Heart right ventricle (tissue), 16 donors: Measurements from ENCODE around the gene TRABD2B. TPM values are rescaled to one million over a fixed set of nuclear protein-coding genes. Genes with fewer than 3 reads are reported as not detected.

Experiments
- ATAC-seq, 8 donors: fragments of 200-7000 bp; cut with Tn5 transposase; one replicate each; pipeline ENCODE4 v1.9.1; 2020; ENCODE audit warnings: mild to moderate bottlenecking in 8 of 8, moderate library complexity in 8 of 8, moderate number of reproducible peaks in 1 of 8
- DNase-seq, 2 donors: peaks; one replicate each; pipeline ENCODE4 v3.0.0-alpha.2; 2020
- H3K27ac ChIP-seq, 10 donors: fragments of 200-600 bp; sonication (generic) in 2 of 10; one replicate each; pipeline versions ENCODE4 v1.5.0 to v1.8.0; 2020 to 2022; ENCODE audit warnings: mild to moderate bottlenecking in 3 of 10
- H3K27me3 ChIP-seq, 7 donors: fragments of 200-600 bp; one replicate each; pipeline ENCODE4 v1.8.0; 2021 to 2022; ENCODE audit warnings: mild to moderate bottlenecking in 2 of 7
- H3K36me3 ChIP-seq, 9 donors: fragments of 200-600 bp; sonication (generic) in 1 of 9; one replicate each; pipeline versions ENCODE4 v1.5.0 to v1.8.0; 2020 to 2022; ENCODE audit warnings: mild to moderate bottlenecking in 2 of 9
- H3K4me1 ChIP-seq, 9 donors: fragments of 200-600 bp; sonication (generic) in 1 of 9; one replicate each; pipeline versions ENCODE4 v1.5.0 to v1.8.0; 2020 to 2022; ENCODE audit warnings: mild to moderate bottlenecking in 4 of 9
- H3K4me3 ChIP-seq, 10 donors: fragments of 200-600 bp; sonication (generic) in 2 of 10; one replicate each; pipeline versions ENCODE4 v1.5.0 to v1.8.0; 2020 to 2022; ENCODE audit warnings: mild to moderate bottlenecking in 7 of 10, moderate library complexity in 2 of 10
- H3K9me3 ChIP-seq, 11 donors: fragments of 200-600 bp in 10 of 11; sonication (generic) in 2 of 11; one replicate each; pipeline versions ENCODE4 v1.5.0 to v1.8.0; 2013 to 2022; ENCODE audit warnings: mild to moderate bottlenecking in 2 of 11, control low read depth in 1 of 11, moderate library complexity in 1 of 11
- WGBS, 2 donors: extraction: QIAGEN DNeasy Blood & Tissue Kit; methylation state at CpG; one replicate each; pipeline ENCODE4 v1.1.7; 2013; ENCODE audit warnings: inconsistent platforms in 1 of 2; 5-methylcytosine and 5-hydroxymethylcytosine counted together
- intact Hi-C, 10 donors: fragments of 100-400 bp; cut with DNase I; formaldehyde crosslinking; loops; one replicate each; pipeline versions ENCODE4 v1.11.1 to v1.14.2; 2022
- polyA plus RNA-seq, 2 donors: library from polyadenylated mRNA; stranded (reverse); fragments of 200-250 nt; gene quantifications; one replicate each; pipeline ENCODE4 v1.2.3, GENCODE V29; 2013
- total RNA-seq, 10 donors: library from RNA; stranded (reverse); fragmentation: NEBNext Ultra II Directional in 3 of 10; extraction: Animal tissue kit (Norgen Biotek cat#: 25700) in 3 of 10; gene quantifications; one replicate each; pipeline versions ENCODE4 v1.2.1 to v1.2.4, GENCODE V29; 2021 to 2023
- TF ChIP-seq, protein P1 (sequence below), 9 donors: fragments of 200-600 bp; sonication (generic) in 2 of 9; IDR thresholded peaks; one replicate each; pipeline versions ENCODE4 v1.5.0 to v1.8.0; 2021 to 2022; ENCODE audit warnings: antibody characterized with exemption in 9 of 9, mild to moderate bottlenecking in 5 of 9, moderate library complexity in 1 of 9
- donor health status: Arrhythmogenic right ventricular cardiomyopathy.
- donor health status: ischemic (EF 13 %, LVEDD 7.1; RV severe dilation, severe dysfunction).
- donor health status: healthy with polysubstance abuse.
- donor health status: DM: no; HTN: yes; CAD: no.
- donor health status: DM: no; HTN: no; CAD: no.
- donor health status: ischemic (EF 25% LVEDD 6.9; RV normal size, moderate dysfunction).
- donor health status: ischemic (EF 25% LVEDD 5.7; RV mildly dilated, moderate dysfunction).
- donor health status: healthy.
- donor health status: DM: yes; HTN: yes; CAD: no.
- donor health status: Ischemic cardiomyopathy.
- donor health status: ischemic (EF 35%, LVEDD 5.7; RV mildly dilated, moderate dysfunction).
- donor health status: nonischemic (EF 11% LVEDD 7.7; RV severe dilation, severe dysfunction).
- donor health status: DM: yes; HTN: yes; CAD: no.
- donor health status: PGD.
- donor health status: ischemic (EF 29% LVEDD 5.4; RV normal size, mild dysfunction).
- donor health status: nonischemic (EF 23%, LVEDD 6.1; RV moderate dilation, normal function).

Gene TRABD2B
- total and polyA plus RNA-seq, 12 donors = 0.21 to 1.1 (median 0.53) TPM

DNA sequence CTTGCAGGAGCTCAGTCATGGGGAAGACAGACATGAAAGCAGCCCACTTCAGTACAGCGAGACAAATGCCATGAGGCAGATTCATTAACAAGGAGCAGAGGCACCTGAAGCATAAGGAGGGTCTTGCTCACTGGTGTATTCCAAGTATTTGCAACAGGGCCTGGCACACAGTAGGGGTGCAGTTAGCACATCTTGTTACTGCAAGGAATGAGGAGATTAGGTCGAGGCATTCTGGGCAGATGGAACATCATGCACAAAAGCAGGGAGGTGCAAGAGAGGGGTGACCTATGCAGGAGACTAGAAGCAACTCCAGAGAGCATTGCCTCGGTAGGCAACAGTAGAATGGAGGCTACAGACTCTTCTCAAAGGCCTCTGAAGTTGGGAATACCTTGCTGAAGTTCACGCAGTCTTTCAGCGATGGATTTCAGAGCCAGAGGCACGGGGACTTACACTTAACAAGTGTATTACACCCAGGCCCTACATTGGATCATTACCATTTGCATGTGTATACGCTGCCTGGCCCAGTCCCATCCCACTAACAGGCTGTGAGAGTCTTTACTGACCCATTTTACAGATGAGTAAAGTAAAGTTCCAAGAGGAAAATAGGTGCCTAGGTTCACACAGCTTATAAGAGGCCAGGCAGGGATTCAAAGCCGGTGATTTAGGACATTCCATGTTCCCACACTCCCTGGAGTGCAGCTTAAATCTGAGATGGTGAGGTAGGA, 82.1 kb downstream of the TRABD2B start:
- 91 to 94% methylated on average over 8 of the region's 8 CpGs for WGBS, 2 donors

DNA sequence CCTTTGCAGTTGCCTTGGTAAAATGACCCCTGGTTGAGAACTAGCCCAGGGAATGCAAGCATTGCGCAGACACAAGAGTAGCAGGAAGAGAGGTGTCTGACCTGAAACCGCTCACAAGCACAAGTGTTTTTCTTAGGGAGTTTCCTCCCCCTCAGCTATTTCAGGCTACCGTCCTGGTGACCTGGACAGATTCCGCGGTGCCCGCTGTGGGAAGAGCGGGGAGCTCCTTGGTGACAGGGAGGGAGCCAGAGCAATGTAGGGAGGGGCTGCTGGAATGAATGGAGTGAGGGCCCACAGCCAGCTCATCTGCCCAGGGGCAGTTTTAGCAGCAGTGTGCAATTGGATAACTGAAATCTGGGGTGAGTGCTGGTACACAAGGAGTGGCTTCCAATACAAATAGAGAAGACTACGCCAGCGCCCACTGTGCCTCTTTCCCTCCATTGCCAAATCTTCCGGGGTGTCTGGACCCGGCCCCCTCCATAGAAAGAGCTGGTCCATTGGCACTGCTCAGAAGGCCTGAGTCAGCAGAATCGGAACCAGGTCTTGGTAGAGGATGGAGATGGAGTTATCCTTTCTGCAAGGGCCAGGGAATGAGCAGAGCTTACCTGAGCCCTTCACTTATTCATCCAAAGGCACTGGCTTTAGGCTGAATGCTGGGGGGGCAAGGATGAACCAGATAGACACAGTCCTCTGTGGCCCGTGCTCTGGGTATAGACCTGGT, 82.8 kb downstream of the TRABD2B start:
- H3K27ac ChIP-seq = no peak overlapping the region
- H3K27me3 ChIP-seq = peaks cover 0 to 15% (median 5%) of the 10 kb centered on the region in 7 donors
- peaks cover 0 to 17% (median 4%) of the 10 kb centered on the region in 9 donors for H3K4me1 ChIP-seq
- no peak for DNase-seq
- H3K36me3 ChIP-seq = no peaks in the 10 kb centered on the region
- intact Hi-C loops = no loop called here
- TF ChIP-seq, protein P1, sequence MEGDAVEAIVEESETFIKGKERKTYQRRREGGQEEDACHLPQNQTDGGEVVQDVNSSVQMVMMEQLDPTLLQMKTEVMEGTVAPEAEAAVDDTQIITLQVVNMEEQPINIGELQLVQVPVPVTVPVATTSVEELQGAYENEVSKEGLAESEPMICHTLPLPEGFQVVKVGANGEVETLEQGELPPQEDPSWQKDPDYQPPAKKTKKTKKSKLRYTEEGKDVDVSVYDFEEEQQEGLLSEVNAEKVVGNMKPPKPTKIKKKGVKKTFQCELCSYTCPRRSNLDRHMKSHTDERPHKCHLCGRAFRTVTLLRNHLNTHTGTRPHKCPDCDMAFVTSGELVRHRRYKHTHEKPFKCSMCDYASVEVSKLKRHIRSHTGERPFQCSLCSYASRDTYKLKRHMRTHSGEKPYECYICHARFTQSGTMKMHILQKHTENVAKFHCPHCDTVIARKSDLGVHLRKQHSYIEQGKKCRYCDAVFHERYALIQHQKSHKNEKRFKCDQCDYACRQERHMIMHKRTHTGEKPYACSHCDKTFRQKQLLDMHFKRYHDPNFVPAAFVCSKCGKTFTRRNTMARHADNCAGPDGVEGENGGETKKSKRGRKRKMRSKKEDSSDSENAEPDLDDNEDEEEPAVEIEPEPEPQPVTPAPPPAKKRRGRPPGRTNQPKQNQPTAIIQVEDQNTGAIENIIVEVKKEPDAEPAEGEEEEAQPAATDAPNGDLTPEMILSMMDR (IDR thresholded peaks at IDR 0.05) = no peak
- H3K9me3 ChIP-seq = no peaks in the 10 kb centered on the region
- no peak for ATAC-seq
- WGBS, 2 donors = 82 to 86% methylated on average over 13 of the region's 13 CpGs
- no peak overlapping the region for H3K4me3 ChIP-seq

More for the DNA sequence above, 82.1 kb downstream of the TRABD2B start:
- H3K36me3 ChIP-seq = no peaks in the 10 kb centered on the region
- intact Hi-C loops = no loop called here
- no peak overlapping the region for H3K27ac ChIP-seq
- no peaks in the 10 kb centered on the region for H3K9me3 ChIP-seq
- TF ChIP-seq, protein P1 (IDR thresholded peaks at IDR 0.05) = no peak
- ATAC-seq (no peak), DNase-seq (no peak)
- H3K4me1 ChIP-seq = peaks cover 0 to 19% (median 4%) of the 10 kb centered on the region in 9 donors
- H3K4me3 ChIP-seq = no peak overlapping the region
- H3K27me3 ChIP-seq = peaks cover 0 to 15% (median 3%) of the 10 kb centered on the region in 7 donors

DNA sequence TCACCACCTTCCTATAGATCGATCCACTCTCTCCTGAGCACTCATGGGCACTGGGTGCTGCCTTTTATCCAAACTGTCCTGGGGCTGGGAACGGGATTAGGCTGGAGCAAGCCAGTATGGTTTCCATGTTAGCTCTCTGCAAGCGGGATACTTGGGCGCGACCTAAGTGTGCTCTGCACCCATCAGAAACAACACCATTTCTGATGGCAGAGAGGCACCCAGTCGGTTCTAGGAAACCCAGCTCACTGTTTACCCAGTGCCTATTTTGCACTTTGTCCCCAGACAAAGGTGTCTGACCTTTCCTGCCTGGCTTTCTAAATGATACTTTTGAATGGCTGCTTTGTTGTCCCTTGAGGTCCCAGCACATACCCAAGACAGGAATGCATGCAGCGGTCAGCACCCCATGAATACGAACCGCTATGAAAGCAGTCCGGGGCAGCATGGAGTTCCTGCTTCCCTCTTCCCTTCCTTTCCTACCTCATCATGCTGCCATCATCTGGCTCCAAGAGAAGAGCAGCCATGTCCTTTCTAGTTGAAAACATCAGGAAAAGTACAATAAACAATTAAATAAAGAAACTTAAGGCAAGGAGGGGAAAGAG, 83.9 kb downstream of the TRABD2B start:
- intact Hi-C loops = no loop called here
- TF ChIP-seq, protein P1 (IDR thresholded peaks at IDR 0.05) = no peak
- Histone ChIP-seq H3K27me3 (peaks cover 0 to 15% (median 5%) of the 10 kb centered on the region in 7 donors), H3K27ac (no peak overlapping the region), H3K4me1 (peaks cover 0 to 8% (median 2%) of the 10 kb centered on the region in 9 donors), H3K36me3 (no peaks in the 10 kb centered on the region), H3K4me3 (no peak overlapping the region), H3K9me3 (no peaks in the 10 kb centered on the region)
- DNase-seq (no peak), ATAC-seq (no peak)
- 93 to 95% methylated on average over 10 of the region's 10 CpGs for WGBS, 2 donors

DNA sequence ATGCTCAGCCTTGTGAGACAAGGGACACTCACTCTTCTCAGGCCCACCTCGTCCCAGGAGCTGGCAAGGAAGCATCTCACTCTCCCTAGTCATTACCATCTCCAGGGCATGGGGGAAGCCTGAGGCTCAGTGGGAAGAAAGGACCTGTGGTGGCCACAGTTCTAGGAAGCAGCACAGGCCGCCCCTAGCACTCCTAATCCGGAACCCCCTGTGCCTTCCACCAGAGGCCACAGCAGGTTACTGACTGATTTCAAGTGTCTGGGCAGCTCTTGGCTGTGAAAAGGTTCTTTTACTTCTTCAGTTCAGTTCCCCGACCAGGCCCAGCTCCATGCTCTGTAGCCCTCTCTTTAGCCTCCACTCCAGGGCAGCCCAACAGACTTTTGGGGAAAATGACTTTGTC, 84.4 kb downstream of the TRABD2B start:
- Histone ChIP-seq H3K27me3 (peaks cover 0 to 15% (median 5%) of the 10 kb centered on the region in 7 donors), H3K9me3 (no peaks in the 10 kb centered on the region), H3K4me1 (peaks cover 0 to 3% (median 0%) of the 10 kb centered on the region in 9 donors), H3K4me3 (no peak overlapping the region), H3K36me3 (no peaks in the 10 kb centered on the region), H3K27ac (no peak overlapping the region)
- 46 to 47% methylated on average over 4 of the region's 4 CpGs for WGBS, 2 donors
- no peak for ATAC-seq
- intact Hi-C loops = no loop called here
- TF ChIP-seq, protein P1 (IDR thresholded peaks at IDR 0.05) = no peak
- no peak for DNase-seq
